IMR-90 (cell line): Measurements from ENCODE around the gene PERM1. TPM values are rescaled to one million over a fixed set of nuclear protein-coding genes. Genes with fewer than 3 reads are reported as not detected.

Source experiments
- ATAC-seq: fragments of 200-7000 bp; cut with Tn5 transposase; 2 replicates; pipeline ENCODE4 v1.9.1; 2020; ENCODE audit warnings: low read depth, mild to moderate bottlenecking, moderate library complexity
- BruUV-seq: library from RNA; stranded (reverse); fragments of 400-500 nt; replicated peaks from 2 replicates; lab custom pipeline; 2021; lab: Mats Ljungman, UMichigan
- CTCF ChIA-PET: fragments of 300-600 bp; formaldehyde crosslinking; extraction: SDS; loops from one replicate; lab custom pipeline; 2021; ENCODE audit warnings: antibody characterized with exemption; lab: Yijun Ruan, JAX
- POLR2A ChIA-PET: fragments of 300-600 bp; sonication (Branson Sonifier 250); formaldehyde crosslinking; loops from one replicate; lab custom pipeline; 2022; ENCODE audit warnings: antibody characterized with exemption; ENCODE audit not compliant: unreplicated experiment; lab: Charles Lee
- DNase-seq: peaks from one replicate; pipeline ENCODE4 v3.0.0; 2013
- H2AFZ ChIP-seq: replicated peaks from 2 replicates; pipeline ENCODE3; 2013; ENCODE audit warnings: low read length, mild to moderate bottlenecking; ENCODE audit not compliant: poor library complexity
- H2AK5ac ChIP-seq: 2 replicates; pipeline ENCODE4 v1.6.1; 2013; ENCODE audit warnings: low read depth, low read length, inconsistent platforms
- H2AK9ac ChIP-seq: replicated peaks from 2 replicates; pipeline ENCODE3; 2013; ENCODE audit warnings: mild to moderate bottlenecking, low read depth, low read length, moderate library complexity; ENCODE audit not compliant: poor library complexity
- H2BK120ac ChIP-seq: 2 replicates; pipeline ENCODE4 v1.6.1; 2013; ENCODE audit warnings: low read depth, low read length, inconsistent platforms
- H2BK15ac ChIP-seq: 3 replicates; pipeline ENCODE4 v1.6.1; 2013; ENCODE audit warnings: low read depth, low read length, inconsistent platforms
- H2BK20ac ChIP-seq: 2 replicates; pipeline ENCODE4 v1.6.1; 2013; ENCODE audit warnings: low read depth, mild to moderate bottlenecking, inconsistent platforms, low read length, moderate library complexity
- H2BK5ac ChIP-seq: 2 replicates; pipeline ENCODE4 v1.6.1; 2013; ENCODE audit warnings: mild to moderate bottlenecking, low read depth, low read length, inconsistent platforms; ENCODE audit not compliant: poor library complexity, severe bottlenecking
- H3K14ac ChIP-seq: replicated peaks from 2 replicates; pipeline ENCODE4 v1.6.1; 2013; ENCODE audit warnings: low read depth, low read length, inconsistent platforms
- H3K18ac ChIP-seq: 2 replicates; pipeline ENCODE4 v1.6.1; 2013; ENCODE audit warnings: low read depth, low read length, control low read depth
- H3K23ac ChIP-seq: 2 replicates; pipeline ENCODE4 v1.6.1; 2013; ENCODE audit warnings: low read depth, low read length, inconsistent platforms
- H3K27ac ChIP-seq: 2 replicates; pipeline ENCODE4 v1.5.1; 2013; ENCODE audit warnings: mild to moderate bottlenecking, control low read depth, low read length; ENCODE audit not compliant: insufficient read depth
- H3K27me3 ChIP-seq: 2 replicates; pipeline ENCODE4 v1.6.1; 2013; ENCODE audit warnings: low read length; ENCODE audit not compliant: control insufficient read depth, insufficient read depth
- H3K36me3 ChIP-seq: 2 replicates; pipeline ENCODE4 v1.6.1; 2013; ENCODE audit warnings: low read length, mixed read lengths; ENCODE audit not compliant: control insufficient read depth, insufficient read depth
- H3K4ac ChIP-seq: 2 replicates; pipeline ENCODE4 v1.6.1; 2013; ENCODE audit warnings: low read depth, low read length, inconsistent platforms
- H3K4me1 ChIP-seq: 2 replicates; pipeline ENCODE4 v1.6.1; 2013; ENCODE audit warnings: low read length, mixed read lengths; ENCODE audit not compliant: control insufficient read depth, insufficient read depth
- H3K4me2 ChIP-seq: 2 replicates; pipeline ENCODE4 v1.6.1; 2013; ENCODE audit warnings: low read depth, mild to moderate bottlenecking, control low read depth, low read length, moderate library complexity
- H3K4me3 ChIP-seq: 2 replicates; pipeline ENCODE4 v1.5.1; 2013; ENCODE audit warnings: low read depth, mild to moderate bottlenecking, control low read depth, low read length, moderate library complexity; ENCODE audit not compliant: insufficient read depth
- H3K56ac ChIP-seq: 2 replicates; pipeline ENCODE4 v1.6.1; 2013; ENCODE audit warnings: low read length, inconsistent platforms; ENCODE audit not compliant: insufficient read depth; ENCODE audit errors: extremely low read depth
- H3K79me1 ChIP-seq, 2 experiments: 2 replicates each; pipeline ENCODE4 v1.6.1; 2013; ENCODE audit warnings: low read length in 2 of 2, inconsistent platforms in 1 of 2, low read depth in 1 of 2
- H3K9ac ChIP-seq: 2 replicates; pipeline ENCODE4 v1.6.1; 2013; ENCODE audit warnings: low read depth, low read length, control low read depth
- H3K9me1 ChIP-seq: 2 replicates; pipeline ENCODE4 v1.6.1; 2013; ENCODE audit warnings: low read length, inconsistent platforms; ENCODE audit not compliant: insufficient read depth
- H3K9me3 ChIP-seq: 2 replicates; pipeline ENCODE4 v1.6.1; 2013; ENCODE audit warnings: low read length; ENCODE audit not compliant: control insufficient read depth, insufficient read depth
- H4K20me1 ChIP-seq: 2 replicates; pipeline ENCODE4 v1.6.1; 2013; ENCODE audit warnings: low read length, inconsistent platforms; ENCODE audit not compliant: insufficient read depth
- H4K5ac ChIP-seq: 2 replicates; pipeline ENCODE4 v1.6.1; 2013; ENCODE audit warnings: mild to moderate bottlenecking, low read depth, low read length, control low read depth
- H4K8ac ChIP-seq, 2 experiments: 2 replicates each; pipeline ENCODE4 v1.6.1; 2013; ENCODE audit warnings: low read depth in 2 of 2, low read length in 2 of 2, control low read depth in 1 of 2, inconsistent platforms in 1 of 2
- H4K91ac ChIP-seq: 2 replicates; pipeline ENCODE4 v1.6.1; 2013; ENCODE audit warnings: low read depth, low read length, inconsistent platforms; ENCODE audit not compliant: insufficient read depth
- MAZ ChIP-seq: IDR thresholded peaks from 2 replicates; pipeline ENCODE4 v1.6.1; 2012; ENCODE audit warnings: low read depth, mild to moderate bottlenecking, low read length, improper control_type of control experiment, moderate library complexity, borderline replicate concordance
- MXI1 ChIP-seq: IDR thresholded peaks from 2 replicates; pipeline ENCODE4 v1.6.1; 2012; ENCODE audit warnings: low read depth, mild to moderate bottlenecking, low read length, moderate library complexity, borderline replicate concordance
- POLR2A ChIP-seq: IDR thresholded peaks from 2 replicates; pipeline ENCODE4 v1.6.1; 2012; ENCODE audit warnings: mild to moderate bottlenecking, low read depth, low read length
- WGBS, 2 experiments: methylation state at CpG; one replicate each; pipeline versions ENCODE4 v1.1.5 to v1.1.7; 2013; ENCODE audit warnings: missing lambda C conversion rate in 2 of 2; ENCODE audit not compliant: insufficient read length in 1 of 2; ENCODE audit errors: extremely low coverage in 2 of 2; 5-methylcytosine and 5-hydroxymethylcytosine counted together
- dilution Hi-C: fragments of 300-500 bp; cut with HindIII; formaldehyde crosslinking; loops from one replicate; pipeline ENCODE4 v1.14.3; 2018; ENCODE audit warnings: low sequenced_read_pairs; ENCODE audit not compliant: unreplicated experiment
- in situ Hi-C: fragments of 300-500 bp; cut with MboI; formaldehyde crosslinking; loops from 3 replicates; pipeline ENCODE4 v1.14.3; 2019; ENCODE audit warnings: low sequenced_read_pairs, inconsistent platforms, mixed read lengths
- intact Hi-C: fragments of 100-400 bp; cut with micrococcal nuclease; formaldehyde crosslinking; loops from 2 replicates; pipeline ENCODE4 v1.10.0; 2022
- polyA plus RNA-seq, 3 experiments: library from polyadenylated mRNA; depleted of rRNA; stranded (reverse); fragments of >200 nt; gene quantifications; 2 replicates each; pipeline ENCODE4 v1.2.3, GENCODE V29; 2012; ENCODE audit warnings: low replicate concordance in 1 of 3
- total RNA-seq: library from RNA; depleted of rRNA; stranded (reverse); fragments of >200 nt; gene quantifications from 2 replicates; pipeline ENCODE4 v1.2.3, GENCODE V29; 2012
- TF ChIP-seq, protein P1 (sequence below): fragments of 150-350 bp; IDR thresholded peaks from 2 replicates; pipeline ENCODE4 v1.6.1; 2016; ENCODE audit warnings: low read depth, mild to moderate bottlenecking, low read length, moderate library complexity, borderline replicate concordance

Gene PERM1
- total and polyA plus RNA-seq, 2 of the 4 experiments (the other 2 are of a cell fraction) = not detected

DNA sequence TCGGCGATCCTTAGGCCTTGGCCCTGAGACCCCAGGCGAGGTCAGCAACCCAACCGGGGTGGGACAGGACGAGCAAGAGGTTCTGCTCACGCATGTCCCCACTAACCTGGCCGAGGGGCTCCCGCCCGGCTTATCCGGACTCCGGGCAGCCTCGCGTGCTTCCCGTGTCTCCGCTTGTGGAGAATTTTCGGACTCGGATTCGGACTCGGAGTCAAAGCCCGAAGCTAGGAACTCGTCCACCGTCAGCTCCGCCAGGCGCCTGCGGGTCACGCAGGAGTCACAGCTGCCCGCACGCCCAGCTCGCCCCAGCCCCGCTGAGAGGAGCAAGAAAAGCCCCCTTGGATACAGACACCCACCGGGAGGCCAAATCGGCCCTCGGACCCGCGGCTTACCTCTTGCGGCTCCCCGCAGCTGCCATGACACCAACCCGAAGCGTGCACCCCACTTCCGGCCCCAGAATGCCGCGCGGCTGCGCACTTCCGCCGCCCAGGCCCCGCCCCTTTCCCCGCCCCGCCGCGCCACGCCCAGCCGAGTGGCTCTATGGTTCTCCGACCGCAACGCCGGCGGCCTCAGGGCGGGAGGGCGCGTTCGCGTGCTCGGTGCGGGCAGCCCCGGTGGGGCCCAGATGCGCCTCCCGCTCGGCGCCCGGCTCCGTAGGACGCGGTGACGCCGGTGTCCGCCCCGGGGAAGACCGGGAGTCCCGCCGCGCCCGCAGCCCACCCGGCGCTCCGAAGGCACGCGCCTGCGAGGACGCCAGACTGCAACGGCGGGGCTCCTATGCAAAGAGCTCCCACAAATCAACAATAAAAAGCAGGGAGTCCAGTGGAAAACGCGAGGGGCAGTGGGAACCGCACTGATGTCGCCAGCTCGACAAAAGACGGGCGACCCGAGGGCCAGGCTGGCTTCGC is 22.8 kb downstream of the PERM1 start, which contains the start of gene NOC2L:
NOC2L (minus strand) TSS at position 434 of the 908 bp plus-strand sequence; CDS start at position 418, 16 bp downstream.
- H3K79me1 ChIP-seq = peaks cover 12 to 59% of the 10 kb centered on the region in 2 experiments
- H3K23ac ChIP-seq = peak within 1 kb of the TSS; percentile 82; the same call in 1 of the 2 replicates
- H3K4me2 ChIP-seq = peak within 1 kb of the TSS; percentile 99
- peak within 1 kb of the TSS; percentile 75 for H4K5ac ChIP-seq
- peak within 1 kb of the TSS; percentile 70 for H4K91ac ChIP-seq
- H2AK9ac ChIP-seq = peak within 1 kb of the TSS; percentile 99
- dilution Hi-C loops (no loop called here), in situ Hi-C loops (loop anchor here (5.0 kb wide), 1 partner anchor 47 kb away; no protein-coding TSS in a partner anchor), intact Hi-C loops (loop anchor here (5.0 kb wide), 1 partner anchor 37 kb away; the partner anchor contains the start of gene SAMD11)
- peak within 1 kb of the TSS; percentile 76 for H3K56ac ChIP-seq
- H3K4ac ChIP-seq = peak within 1 kb of the TSS; percentile 84
- 0 out of 2 replicates have a peak, but pooled peaks cover 8% of the 10 kb centered on the region for H3K9me1 ChIP-seq
- H4K20me1 ChIP-seq = peaks cover 15% of the 10 kb centered on the region
- peak within 1 kb of the TSS; percentile 87 for H3K27ac ChIP-seq
- H3K18ac ChIP-seq = no peak within 1 kb of the TSS; the same call in 1 of the 2 replicates
- peak within 1 kb of the TSS; percentile 29 for H2BK5ac ChIP-seq
- ATAC-seq = peak; percentile 89
- peak within 1 kb of the TSS; percentile 10; the same call in 1 of the 3 replicates for H2BK15ac ChIP-seq
- 0 out of 2 replicates have a peak within 1 kb of the TSS, but pooled peaks have one; percentile 5 for H2BK20ac ChIP-seq
- H4K8ac ChIP-seq = peak within 1 kb of the TSS; percentile 81 to 90; a peak in 3 of 4 replicates
- no TSS peak for BruUV-seq
- H3K4me1 ChIP-seq = peaks cover 10% of the 10 kb centered on the region
- peak; percentile 79 for DNase-seq
- no peaks in the 10 kb centered on the region for H3K9me3 ChIP-seq
- ChIA-PET POLR2A (no interaction called here), CTCF (no interaction called here)
- peak within 1 kb of the TSS; percentile 98 for H3K4me3 ChIP-seq
- peak within 1 kb of the TSS; percentile 99 for H2AK5ac ChIP-seq
- peak within 1 kb of the TSS; percentile 27 for H3K14ac ChIP-seq
- TF ChIP-seq, protein P1, sequence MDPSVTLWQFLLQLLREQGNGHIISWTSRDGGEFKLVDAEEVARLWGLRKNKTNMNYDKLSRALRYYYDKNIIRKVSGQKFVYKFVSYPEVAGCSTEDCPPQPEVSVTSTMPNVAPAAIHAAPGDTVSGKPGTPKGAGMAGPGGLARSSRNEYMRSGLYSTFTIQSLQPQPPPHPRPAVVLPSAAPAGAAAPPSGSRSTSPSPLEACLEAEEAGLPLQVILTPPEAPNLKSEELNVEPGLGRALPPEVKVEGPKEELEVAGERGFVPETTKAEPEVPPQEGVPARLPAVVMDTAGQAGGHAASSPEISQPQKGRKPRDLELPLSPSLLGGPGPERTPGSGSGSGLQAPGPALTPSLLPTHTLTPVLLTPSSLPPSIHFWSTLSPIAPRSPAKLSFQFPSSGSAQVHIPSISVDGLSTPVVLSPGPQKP = no peak
- TF ChIP-seq MXI1 (peak; percentile 60; the same call in 1 of the 2 replicates), POLR2A (peak; percentile 57; the same call in 1 of the 2 replicates), MAZ (peak; percentile 74; the same call in 1 of the 2 replicates)
- peak within 1 kb of the TSS; percentile 96 for H3K9ac ChIP-seq
- peak within 1 kb of the TSS; percentile 54; the same call in 1 of the 2 replicates for H2BK120ac ChIP-seq
- peaks cover 44% of the 10 kb centered on the region for H3K36me3 ChIP-seq
- H2AFZ ChIP-seq = peak within 1 kb of the TSS; percentile 91
- no peaks in the 10 kb centered on the region for H3K27me3 ChIP-seq
- WGBS, 2 experiments = 11% methylated on average over 48 of the region's 101 CpGs; no CpG with 5 or more reads in 1 of the 2 experiments
